ENCODE measurements around the gene SDC3. TPM values are rescaled to one million over a fixed set of nuclear protein-coding genes. Genes with fewer than 3 reads are reported as not detected.

The SDC3 gene
- total RNA-seq, 1 experiment from 2014 or later: 10.0 TPM

- Histone ChIP-seq H3K9me3 (ENCODE audit: low read length) (no peaks in the 10 kb centered on the region), H3K27ac (ENCODE audit: low read length) (no peak overlapping the region), H3K9ac (ENCODE audit: low read length) (no peak overlapping the region), H2AFZ (ENCODE audit: low read length) (no peak overlapping the region), H3K9me2 (replicated peaks; ENCODE audit: low read length) (no peaks in the 10 kb centered on the region), H3K27me3 (ENCODE audit: low read length) (no peaks in the 10 kb centered on the region), H3K36me3 (ENCODE audit: low read depth, low read length) (peaks cover 15% of the 10 kb centered on the region; the same call in 1 of the 2 replicates), H3K4me3 (ENCODE audit: low read length) (no peak overlapping the region), H3K4me2 (ENCODE audit: low read length) (no peak overlapping the region), H3F3A (ENCODE audit: low read length, unreplicated experiment) (no peaks in the 10 kb centered on the region), H3K79me2 (ENCODE audit: low read length) (no peaks in the 10 kb centered on the region), H3K4me1 (ENCODE audit: insufficient read depth, low read length) (peaks cover 10% of the 10 kb centered on the region; the same call in 1 of the 2 replicates), H4K20me1 (ENCODE audit: low read length) (no peaks in the 10 kb centered on the region; the same call in 1 of the 2 replicates)
- CTCF ChIA-PET: no interaction called here
- BruUV-seq (replicated peaks): no TSS peak
- intact Hi-C loops (cut with micrococcal nuclease): no loop called here
- TF ChIP-seq CTCF (conservative IDR thresholded peaks at IDR 0.05; ENCODE audit: low read depth, low read length) (no peak), EZH2phosphoT487 (IDR thresholded peaks at IDR 0.05; ENCODE audit: borderline replicate concordance, low read length) (no peak), EZH2 (IDR thresholded peaks at IDR 0.05; ENCODE audit: low read length, unreplicated experiment) (no peak)
- POLR2A ChIA-PET (ENCODE audit: unreplicated experiment): no interaction called here
- ATAC-seq (no peak), DNase-seq (no peak)
These were observed 21.5 kb upstream of the SDC3 start for GRCh38 chr1:30929944-30930525.

- H3K4me2 ChIP-seq (ENCODE audit: low read length): no peak overlapping the region
- H3K27me3 ChIP-seq (ENCODE audit: low read length): no peaks in the 10 kb centered on the region
- H3K27ac ChIP-seq (ENCODE audit: low read length): no peak overlapping the region
- DNase-seq (peak; percentile 63), ATAC-seq (peak; percentile 57)
- no peak overlapping the region for H2AFZ ChIP-seq (ENCODE audit: low read length)
- POLR2A ChIA-PET (ENCODE audit: unreplicated experiment): no interaction called here
- intact Hi-C loops (cut with micrococcal nuclease): no loop called here
- CTCF ChIA-PET: no interaction called here
- BruUV-seq (replicated peaks): TSS peak; percentile 20
- H4K20me1 ChIP-seq (ENCODE audit: low read length): no peaks in the 10 kb centered on the region; the same call in 1 of the 2 replicates
- no peaks in the 10 kb centered on the region for H3F3A ChIP-seq (ENCODE audit: low read length, unreplicated experiment)
- peaks cover 7% of the 10 kb centered on the region; the same call in 1 of the 2 replicates for H3K4me1 ChIP-seq (ENCODE audit: insufficient read depth, low read length)
- H3K36me3 ChIP-seq (ENCODE audit: low read depth, low read length): peaks cover 9% of the 10 kb centered on the region; the same call in 1 of the 2 replicates
- no peaks in the 10 kb centered on the region for H3K9me3 ChIP-seq (ENCODE audit: low read length)
- H3K79me2 ChIP-seq (ENCODE audit: low read length): no peaks in the 10 kb centered on the region
- H3K9ac ChIP-seq (ENCODE audit: low read length): no peak overlapping the region
- H3K9me2 ChIP-seq (replicated peaks; ENCODE audit: low read length): no peaks in the 10 kb centered on the region
- TF ChIP-seq EZH2 (IDR thresholded peaks at IDR 0.05; ENCODE audit: low read length, unreplicated experiment) (no peak), EZH2phosphoT487 (IDR thresholded peaks at IDR 0.05; ENCODE audit: borderline replicate concordance, low read length) (no peak), CTCF (conservative IDR thresholded peaks at IDR 0.05; ENCODE audit: low read depth, low read length) (peak; percentile 78)
- H3K4me3 ChIP-seq (ENCODE audit: low read length): no peak overlapping the region
These were observed 20.8 kb upstream of the SDC3 start for GRCh38 chr1:30929135-30929889.

GRCh38 chr1:30928789-30929134 lies 20.2 kb upstream of the SDC3 start:
- TF ChIP-seq EZH2phosphoT487 (IDR thresholded peaks at IDR 0.05; ENCODE audit: borderline replicate concordance, low read length) (no peak), EZH2 (IDR thresholded peaks at IDR 0.05; ENCODE audit: low read length, unreplicated experiment) (no peak), CTCF (conservative IDR thresholded peaks at IDR 0.05; ENCODE audit: low read depth, low read length) (no peak)
- DNase-seq (no peak), ATAC-seq (no peak)
- intact Hi-C loops (cut with micrococcal nuclease): no loop called here
- Histone ChIP-seq H3K9me2 (replicated peaks; ENCODE audit: low read length) (no peaks in the 10 kb centered on the region), H3K4me2 (ENCODE audit: low read length) (no peak overlapping the region), H3K36me3 (ENCODE audit: low read depth, low read length) (peaks cover 8% of the 10 kb centered on the region; the same call in 1 of the 2 replicates), H3K27me3 (ENCODE audit: low read length) (no peaks in the 10 kb centered on the region), H3K9me3 (ENCODE audit: low read length) (no peaks in the 10 kb centered on the region), H3K79me2 (ENCODE audit: low read length) (no peaks in the 10 kb centered on the region), H2AFZ (ENCODE audit: low read length) (no peak overlapping the region), H3F3A (ENCODE audit: low read length, unreplicated experiment) (no peaks in the 10 kb centered on the region), H4K20me1 (ENCODE audit: low read length) (no peaks in the 10 kb centered on the region; the same call in 1 of the 2 replicates), H3K4me3 (ENCODE audit: low read length) (no peak overlapping the region), H3K4me1 (ENCODE audit: insufficient read depth, low read length) (peaks cover 2% of the 10 kb centered on the region; the same call in 1 of the 2 replicates), H3K27ac (ENCODE audit: low read length) (no peak overlapping the region), H3K9ac (ENCODE audit: low read length) (no peak overlapping the region)
- ChIA-PET POLR2A (ENCODE audit: unreplicated experiment) (no interaction called here), CTCF (interaction anchor here (0.6 kb wide), 1 partner anchor 210 kb away, joined by 5 read pairs; no protein-coding TSS in a partner anchor)
- BruUV-seq (replicated peaks): no TSS peak
